HepG2 (cell line): Measurements from ENCODE around the gene NEURL1B. TPM values are rescaled to one million over a fixed set of nuclear protein-coding genes. Genes with fewer than 3 reads are reported as not detected.

Source experiments
- MAFF ChIP-seq: IDR thresholded peaks from 2 replicates; pipeline ENCODE4 v1.6.1; 2011; ENCODE audit warnings: low read depth, low read length, improper control_type of control experiment
- RARA ChIP-seq: IDR thresholded peaks from 2 replicates; pipeline ENCODE4 v1.6.1; 2016; ENCODE audit warnings: missing genetic modification reagents, missing compliant biosample characterization
- RCOR2 ChIP-seq: IDR thresholded peaks from 2 replicates; pipeline ENCODE4 v1.6.1; 2016; ENCODE audit warnings: missing biosample characterization, missing genetic modification reagents
- SALL1 ChIP-seq: sonication (generic); formaldehyde crosslinking; IDR thresholded peaks from 2 replicates; pipeline ENCODE4 v1.8.0; 2022; ENCODE audit warnings: mild to moderate bottlenecking, missing genetic modification reagents
- SALL2 ChIP-seq: sonication (generic); formaldehyde crosslinking; IDR thresholded peaks from 2 replicates; pipeline ENCODE4 v1.8.1; 2023; ENCODE audit warnings: mild to moderate bottlenecking, missing genetic modification reagents, inconsistent platforms
- SKI ChIP-seq: fragments of 450-650 bp; IDR thresholded peaks from one replicate; pipeline ENCODE4 v1.6.1; 2018; ENCODE audit warnings: mild to moderate bottlenecking; ENCODE audit not compliant: partially characterized antibody
- YY1 ChIP-seq: IDR thresholded peaks from 2 replicates; pipeline ENCODE4 v1.6.1; 2011; ENCODE audit warnings: low read length, low read depth, moderate library complexity, mild to moderate bottlenecking; ENCODE audit not compliant: insufficient read depth, insufficient replicate concordance
- ZNF616 ChIP-seq: sonication (generic); formaldehyde crosslinking; IDR thresholded peaks from 2 replicates; pipeline ENCODE4 v1.5.0; 2020; ENCODE audit warnings: low read depth, mild to moderate bottlenecking, missing genetic modification reagents
- ZNF644 ChIP-seq: IDR thresholded peaks from 2 replicates; pipeline ENCODE4 v1.6.1; 2016; ENCODE audit warnings: low read depth
- polyA plus RNA-seq, 8 experiments: library from polyadenylated mRNA; depleted of rRNA in 3 of 8; stranded (reverse) in 7 of 8; unstranded in 1 of 8; fragments of >200 nt; fragmentation: Illumina TruSeq in 4 of 8; extraction: Trizol in 4 of 8; gene quantifications; 2 replicates each; pipeline versions ENCODE4 v1.2.1 to v1.2.3, GENCODE V29; 2011 to 2016; ENCODE audit warnings: low read depth in 4 of 8, missing spikeins in 1 of 8, mixed read lengths in 1 of 8; ENCODE audit not compliant: insufficient read depth in 1 of 8
- total RNA-seq, 5 experiments: library from RNA; depleted of rRNA; stranded (reverse); fragments of >200 nt; fragmentation: Illumina TruSeq; extraction: Trizol; gene quantifications; 2 replicates each; pipeline ENCODE4 v1.2.3, GENCODE V29; 2016; ENCODE audit warnings: low read depth in 1 of 5
- TF ChIP-seq, protein P1 (sequence below): sonication (generic); formaldehyde crosslinking; IDR thresholded peaks from 2 replicates; pipeline ENCODE4 v1.4.0; 2020; ENCODE audit warnings: missing genetic modification reagents
- TF ChIP-seq, protein P2 (sequence below): sonication (generic); formaldehyde crosslinking; IDR thresholded peaks from 2 replicates; pipeline ENCODE4 v1.9.0; 2022; ENCODE audit warnings: low read depth, missing genetic modification reagents
- TF ChIP-seq, protein P3 (sequence below): sonication (generic); formaldehyde crosslinking; IDR thresholded peaks from 2 replicates; pipeline ENCODE4 v1.4.0; 2020; ENCODE audit warnings: mild to moderate bottlenecking, missing genetic modification reagents, borderline replicate concordance
- TF ChIP-seq, protein P4 (sequence below): sonication (generic); formaldehyde crosslinking; IDR thresholded peaks from 2 replicates; pipeline ENCODE4 v1.5.1; 2020; ENCODE audit warnings: mild to moderate bottlenecking, missing genetic modification reagents, moderate library complexity

Gene NEURL1B
- total and polyA plus RNA-seq, 2 of the 13 experiments (the other 11 are each of a cell fraction or from before 2014, with no cell fraction given): 0.09 to 0.13 TPM

DNA sequence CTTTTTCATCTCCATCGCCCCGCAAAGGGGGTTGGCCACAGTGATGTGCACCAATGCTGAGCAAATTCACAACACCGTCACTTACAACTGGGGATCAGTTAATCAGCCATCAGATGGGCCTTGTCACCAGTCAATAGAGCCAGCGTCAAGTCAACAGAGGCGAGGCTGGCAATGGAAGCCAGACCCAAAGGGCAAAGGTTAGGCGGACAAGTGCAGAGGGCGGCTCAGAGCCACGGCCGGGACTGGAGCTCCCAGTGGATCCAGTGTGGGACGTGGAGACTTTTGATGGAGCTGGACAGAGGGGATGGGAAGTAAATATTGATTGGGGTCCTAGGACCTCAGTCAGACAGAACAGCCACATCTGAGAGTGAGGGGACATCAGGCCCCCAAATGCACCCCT is 84.2 kb downstream of the NEURL1B start (continued):
- TF ChIP-seq, protein P1, sequence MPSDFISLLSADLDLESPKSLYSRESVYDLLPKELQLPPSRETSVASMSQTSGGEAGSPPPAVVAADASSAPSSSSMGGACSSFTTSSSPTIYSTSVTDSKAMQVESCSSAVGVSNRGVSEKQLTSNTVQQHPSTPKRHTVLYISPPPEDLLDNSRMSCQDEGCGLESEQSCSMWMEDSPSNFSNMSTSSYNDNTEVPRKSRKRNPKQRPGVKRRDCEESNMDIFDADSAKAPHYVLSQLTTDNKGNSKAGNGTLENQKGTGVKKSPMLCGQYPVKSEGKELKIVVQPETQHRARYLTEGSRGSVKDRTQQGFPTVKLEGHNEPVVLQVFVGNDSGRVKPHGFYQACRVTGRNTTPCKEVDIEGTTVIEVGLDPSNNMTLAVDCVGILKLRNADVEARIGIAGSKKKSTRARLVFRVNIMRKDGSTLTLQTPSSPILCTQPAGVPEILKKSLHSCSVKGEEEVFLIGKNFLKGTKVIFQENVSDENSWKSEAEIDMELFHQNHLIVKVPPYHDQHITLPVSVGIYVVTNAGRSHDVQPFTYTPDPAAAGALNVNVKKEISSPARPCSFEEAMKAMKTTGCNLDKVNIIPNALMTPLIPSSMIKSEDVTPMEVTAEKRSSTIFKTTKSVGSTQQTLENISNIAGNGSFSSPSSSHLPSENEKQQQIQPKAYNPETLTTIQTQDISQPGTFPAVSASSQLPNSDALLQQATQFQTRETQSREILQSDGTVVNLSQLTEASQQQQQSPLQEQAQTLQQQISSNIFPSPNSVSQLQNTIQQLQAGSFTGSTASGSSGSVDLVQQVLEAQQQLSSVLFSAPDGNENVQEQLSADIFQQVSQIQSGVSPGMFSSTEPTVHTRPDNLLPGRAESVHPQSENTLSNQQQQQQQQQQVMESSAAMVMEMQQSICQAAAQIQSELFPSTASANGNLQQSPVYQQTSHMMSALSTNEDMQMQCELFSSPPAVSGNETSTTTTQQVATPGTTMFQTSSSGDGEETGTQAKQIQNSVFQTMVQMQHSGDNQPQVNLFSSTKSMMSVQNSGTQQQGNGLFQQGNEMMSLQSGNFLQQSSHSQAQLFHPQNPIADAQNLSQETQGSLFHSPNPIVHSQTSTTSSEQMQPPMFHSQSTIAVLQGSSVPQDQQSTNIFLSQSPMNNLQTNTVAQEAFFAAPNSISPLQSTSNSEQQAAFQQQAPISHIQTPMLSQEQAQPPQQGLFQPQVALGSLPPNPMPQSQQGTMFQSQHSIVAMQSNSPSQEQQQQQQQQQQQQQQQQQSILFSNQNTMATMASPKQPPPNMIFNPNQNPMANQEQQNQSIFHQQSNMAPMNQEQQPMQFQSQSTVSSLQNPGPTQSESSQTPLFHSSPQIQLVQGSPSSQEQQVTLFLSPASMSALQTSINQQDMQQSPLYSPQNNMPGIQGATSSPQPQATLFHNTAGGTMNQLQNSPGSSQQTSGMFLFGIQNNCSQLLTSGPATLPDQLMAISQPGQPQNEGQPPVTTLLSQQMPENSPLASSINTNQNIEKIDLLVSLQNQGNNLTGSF (CRISPR knock-in tag): no peak
- peak; percentile 73 for TF ChIP-seq RARA (CRISPR knock-in tag)
- TF ChIP-seq MAFF: no peak
- TF ChIP-seq SALL1: peak; percentile 13; the same call in 1 of the 2 replicates
- peak; percentile 47 for TF ChIP-seq YY1
- TF ChIP-seq, protein P2, sequence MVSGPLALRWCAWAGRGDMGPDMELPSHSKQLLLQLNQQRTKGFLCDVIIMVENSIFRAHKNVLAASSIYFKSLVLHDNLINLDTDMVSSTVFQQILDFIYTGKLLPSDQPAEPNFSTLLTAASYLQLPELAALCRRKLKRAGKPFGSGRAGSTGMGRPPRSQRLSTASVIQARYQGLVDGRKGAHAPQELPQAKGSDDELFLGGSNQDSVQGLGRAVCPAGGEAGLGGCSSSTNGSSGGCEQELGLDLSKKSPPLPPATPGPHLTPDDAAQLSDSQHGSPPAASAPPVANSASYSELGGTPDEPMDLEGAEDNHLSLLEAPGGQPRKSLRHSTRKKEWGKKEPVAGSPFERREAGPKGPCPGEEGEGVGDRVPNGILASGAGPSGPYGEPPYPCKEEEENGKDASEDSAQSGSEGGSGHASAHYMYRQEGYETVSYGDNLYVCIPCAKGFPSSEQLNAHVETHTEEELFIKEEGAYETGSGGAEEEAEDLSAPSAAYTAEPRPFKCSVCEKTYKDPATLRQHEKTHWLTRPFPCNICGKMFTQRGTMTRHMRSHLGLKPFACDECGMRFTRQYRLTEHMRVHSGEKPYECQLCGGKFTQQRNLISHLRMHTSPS: 0 out of 2 replicates have a peak, but pooled peaks have one; percentile 22
- TF ChIP-seq ZNF644: peak; percentile 87
- TF ChIP-seq ZNF616 (CRISPR knock-in tag): no peak
- no peak for TF ChIP-seq RCOR2
- TF ChIP-seq, protein P3, sequence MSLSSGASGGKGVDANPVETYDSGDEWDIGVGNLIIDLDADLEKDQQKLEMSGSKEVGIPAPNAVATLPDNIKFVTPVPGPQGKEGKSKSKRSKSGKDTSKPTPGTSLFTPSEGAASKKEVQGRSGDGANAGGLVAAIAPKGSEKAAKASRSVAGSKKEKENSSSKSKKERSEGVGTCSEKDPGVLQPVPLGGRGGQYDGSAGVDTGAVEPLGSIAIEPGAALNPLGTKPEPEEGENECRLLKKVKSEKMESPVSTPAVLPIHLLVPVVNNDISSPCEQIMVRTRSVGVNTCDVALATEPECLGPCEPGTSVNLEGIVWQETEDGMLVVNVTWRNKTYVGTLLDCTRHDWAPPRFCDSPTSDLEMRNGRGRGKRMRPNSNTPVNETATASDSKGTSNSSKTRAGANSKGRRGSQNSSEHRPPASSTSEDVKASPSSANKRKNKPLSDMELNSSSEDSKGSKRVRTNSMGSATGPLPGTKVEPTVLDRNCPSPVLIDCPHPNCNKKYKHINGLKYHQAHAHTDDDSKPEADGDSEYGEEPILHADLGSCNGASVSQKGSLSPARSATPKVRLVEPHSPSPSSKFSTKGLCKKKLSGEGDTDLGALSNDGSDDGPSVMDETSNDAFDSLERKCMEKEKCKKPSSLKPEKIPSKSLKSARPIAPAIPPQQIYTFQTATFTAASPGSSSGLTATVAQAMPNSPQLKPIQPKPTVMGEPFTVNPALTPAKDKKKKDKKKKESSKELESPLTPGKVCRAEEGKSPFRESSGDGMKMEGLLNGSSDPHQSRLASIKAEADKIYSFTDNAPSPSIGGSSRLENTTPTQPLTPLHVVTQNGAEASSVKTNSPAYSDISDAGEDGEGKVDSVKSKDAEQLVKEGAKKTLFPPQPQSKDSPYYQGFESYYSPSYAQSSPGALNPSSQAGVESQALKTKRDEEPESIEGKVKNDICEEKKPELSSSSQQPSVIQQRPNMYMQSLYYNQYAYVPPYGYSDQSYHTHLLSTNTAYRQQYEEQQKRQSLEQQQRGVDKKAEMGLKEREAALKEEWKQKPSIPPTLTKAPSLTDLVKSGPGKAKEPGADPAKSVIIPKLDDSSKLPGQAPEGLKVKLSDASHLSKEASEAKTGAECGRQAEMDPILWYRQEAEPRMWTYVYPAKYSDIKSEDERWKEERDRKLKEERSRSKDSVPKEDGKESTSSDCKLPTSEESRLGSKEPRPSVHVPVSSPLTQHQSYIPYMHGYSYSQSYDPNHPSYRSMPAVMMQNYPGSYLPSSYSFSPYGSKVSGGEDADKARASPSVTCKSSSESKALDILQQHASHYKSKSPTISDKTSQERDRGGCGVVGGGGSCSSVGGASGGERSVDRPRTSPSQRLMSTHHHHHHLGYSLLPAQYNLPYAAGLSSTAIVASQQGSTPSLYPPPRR (CRISPR knock-in tag): no peak
- TF ChIP-seq SKI: peak; percentile 38
- TF ChIP-seq, protein P4, sequence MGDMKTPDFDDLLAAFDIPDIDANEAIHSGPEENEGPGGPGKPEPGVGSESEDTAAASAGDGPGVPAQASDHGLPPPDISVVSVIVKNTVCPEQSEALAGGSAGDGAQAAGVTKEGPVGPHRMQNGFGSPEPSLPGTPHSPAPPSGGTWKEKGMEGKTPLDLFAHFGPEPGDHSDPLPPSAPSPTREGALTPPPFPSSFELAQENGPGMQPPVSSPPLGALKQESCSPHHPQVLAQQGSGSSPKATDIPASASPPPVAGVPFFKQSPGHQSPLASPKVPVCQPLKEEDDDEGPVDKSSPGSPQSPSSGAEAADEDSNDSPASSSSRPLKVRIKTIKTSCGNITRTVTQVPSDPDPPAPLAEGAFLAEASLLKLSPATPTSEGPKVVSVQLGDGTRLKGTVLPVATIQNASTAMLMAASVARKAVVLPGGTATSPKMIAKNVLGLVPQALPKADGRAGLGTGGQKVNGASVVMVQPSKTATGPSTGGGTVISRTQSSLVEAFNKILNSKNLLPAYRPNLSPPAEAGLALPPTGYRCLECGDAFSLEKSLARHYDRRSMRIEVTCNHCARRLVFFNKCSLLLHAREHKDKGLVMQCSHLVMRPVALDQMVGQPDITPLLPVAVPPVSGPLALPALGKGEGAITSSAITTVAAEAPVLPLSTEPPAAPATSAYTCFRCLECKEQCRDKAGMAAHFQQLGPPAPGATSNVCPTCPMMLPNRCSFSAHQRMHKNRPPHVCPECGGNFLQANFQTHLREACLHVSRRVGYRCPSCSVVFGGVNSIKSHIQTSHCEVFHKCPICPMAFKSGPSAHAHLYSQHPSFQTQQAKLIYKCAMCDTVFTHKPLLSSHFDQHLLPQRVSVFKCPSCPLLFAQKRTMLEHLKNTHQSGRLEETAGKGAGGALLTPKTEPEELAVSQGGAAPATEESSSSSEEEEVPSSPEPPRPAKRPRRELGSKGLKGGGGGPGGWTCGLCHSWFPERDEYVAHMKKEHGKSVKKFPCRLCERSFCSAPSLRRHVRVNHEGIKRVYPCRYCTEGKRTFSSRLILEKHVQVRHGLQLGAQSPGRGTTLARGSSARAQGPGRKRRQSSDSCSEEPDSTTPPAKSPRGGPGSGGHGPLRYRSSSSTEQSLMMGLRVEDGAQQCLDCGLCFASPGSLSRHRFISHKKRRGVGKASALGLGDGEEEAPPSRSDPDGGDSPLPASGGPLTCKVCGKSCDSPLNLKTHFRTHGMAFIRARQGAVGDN (CRISPR knock-in tag): peak; percentile 72
- TF ChIP-seq SALL2 (CRISPR knock-in tag): no peak
